ELR (cell line): ENCODE results near the gene MKX.
"Not testable (repeated sequence)": the region's sequence is repeated elsewhere in the genome, so short reads cannot be mapped to it uniquely, and the experiment has no call there.

Source experiments
- DNase-seq: peaks from one replicate; pipeline ENCODE4 v3.0.0-alpha.2; 2015; ENCODE audit warnings: low read depth

Gene MKX

GRCh38 chr10:27692663-27693062 lies 53.0 kb downstream of the MKX start:
- DNase-seq = no peak

GRCh38 chr10:27688991-27689390 lies 56.6 kb downstream of the MKX start:
- no peak for DNase-seq

GRCh38 chr10:27688276-27688675 lies 57.3 kb downstream of the MKX start:
- DNase-seq = no peak

- DNase-seq = no peak
Measured at GRCh38 chr10:27687743-27688142, 57.9 kb downstream of the MKX start.

GRCh38 chr10:27687326-27687725 lies 58.3 kb downstream of the MKX start:
- peak; percentile 57 for DNase-seq

GRCh38 chr10:27685681-27686080 lies 59.9 kb downstream of the MKX start:
- no peak for DNase-seq

GRCh38 chr10:27683226-27683625 lies 62.4 kb downstream of the MKX start:
- no peak for DNase-seq

- DNase-seq = not testable (repeated sequence)
Measured at GRCh38 chr10:27681795-27682194, 63.8 kb downstream of the MKX start.

- peak; percentile 51 for DNase-seq
Measured at GRCh38 chr10:27680691-27681605, 64.7 kb downstream of the MKX start.

GRCh38 chr10:27680006-27680557 lies 65.5 kb downstream of the MKX start:
- no peak for DNase-seq

- DNase-seq = no peak
Measured at GRCh38 chr10:27679369-27679912, 66.2 kb downstream of the MKX start.

- DNase-seq = no peak
Measured at GRCh38 chr10:27678166-27678565, 67.5 kb downstream of the MKX start.

- no peak for DNase-seq
Measured at GRCh38 chr10:27673065-27673464, 72.6 kb downstream of the MKX start.

GRCh38 chr10:27671821-27672220 lies 73.8 kb downstream of the MKX start:
- DNase-seq = no peak

GRCh38 chr10:27664461-27664860 lies 81.2 kb downstream of the MKX start:
- no peak for DNase-seq

- DNase-seq = peak; percentile 44
Measured at GRCh38 chr10:27663621-27664020, 82.0 kb downstream of the MKX start.

- DNase-seq = peak; percentile 83
Measured at GRCh38 chr10:27661514-27662286, 83.9 kb downstream of the MKX start.

GRCh38 chr10:27660711-27661110 lies 84.9 kb downstream of the MKX start:
- DNase-seq = no peak

- DNase-seq = no peak
Measured at GRCh38 chr10:27660268-27660667, 85.4 kb downstream of the MKX start.

- DNase-seq = no peak
Measured at GRCh38 chr10:27659786-27660185, 85.8 kb downstream of the MKX start.

GRCh38 chr10:27658788-27659187 lies 86.8 kb downstream of the MKX start:
- DNase-seq = peak; percentile 89

GRCh38 chr10:27655296-27655695 lies 90.3 kb downstream of the MKX start:
- no peak for DNase-seq

- no peak for DNase-seq
Measured at GRCh38 chr10:27654284-27654683, 91.3 kb downstream of the MKX start.
